HG03280 (cell line): ENCODE results near the gene UNC93A.
"Not testable (repeated sequence)": the region's sequence is repeated elsewhere in the genome, so short reads cannot be mapped to it uniquely, and the experiment has no call there.

Experiments used
- ATAC-seq: cut with Tn5 transposase; IDR thresholded peaks from one replicate; pipeline ENCODE4 v1.9.1; 2021; ENCODE audit warnings: mild to moderate bottlenecking, moderate library complexity; ENCODE audit not compliant: unreplicated experiment

Gene UNC93A

DNA sequence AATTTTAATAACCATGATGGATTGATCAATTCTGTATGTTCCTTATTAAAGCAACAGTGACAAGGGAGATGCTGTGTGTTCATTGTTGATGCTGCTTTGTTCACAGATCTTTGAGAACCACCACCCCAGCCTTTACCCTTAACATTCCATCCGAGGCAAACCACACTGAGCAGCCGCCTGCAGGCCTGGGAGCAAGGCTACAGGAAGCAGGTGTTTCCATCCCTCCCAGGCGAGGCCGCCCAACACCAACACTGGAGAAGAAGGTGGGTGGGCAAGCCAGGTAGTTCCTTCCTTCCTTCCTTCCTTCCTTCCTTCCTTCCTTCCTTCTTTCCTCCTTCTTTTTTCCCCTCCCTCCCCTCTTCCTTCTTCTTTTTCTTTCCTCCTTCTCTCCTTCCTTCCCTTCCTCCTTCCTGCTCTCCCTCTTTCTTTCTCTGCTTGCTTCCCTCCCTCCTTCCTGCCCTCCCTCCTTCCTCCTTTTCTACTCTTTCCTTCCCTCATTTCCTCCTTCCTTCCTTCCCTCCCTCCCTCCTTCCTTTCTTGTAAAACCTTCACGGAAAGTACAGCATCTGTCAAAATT is 47.5 kb downstream of the UNC93A start:
- no peak for ATAC-seq

DNA sequence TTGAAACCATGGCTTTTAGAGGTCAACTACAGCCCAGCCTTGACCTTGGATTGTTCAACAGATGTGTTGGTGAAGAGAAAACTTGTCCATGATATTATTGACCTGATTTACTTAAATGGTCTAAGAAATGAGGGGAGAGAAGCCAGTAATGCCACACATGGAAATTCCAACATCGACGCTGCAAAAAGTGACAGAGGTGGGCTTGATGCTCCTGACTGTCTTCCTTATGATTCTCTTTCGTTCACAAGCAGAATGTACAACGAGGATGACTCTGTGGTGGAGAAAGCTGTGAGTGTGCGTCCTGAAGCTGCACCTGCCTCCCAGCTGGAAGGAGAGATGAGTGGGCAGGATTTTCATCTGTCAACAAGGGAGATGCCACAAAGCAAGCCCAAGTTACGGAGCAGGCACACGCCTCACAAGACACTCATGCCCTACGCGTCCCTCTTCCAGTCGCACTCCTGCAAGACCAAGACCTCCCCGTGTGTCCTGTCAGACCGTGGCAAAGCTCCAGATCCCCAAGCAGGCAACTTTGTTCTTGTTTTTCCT is 50.0 kb downstream of the UNC93A start:
- ATAC-seq, result no peak

DNA sequence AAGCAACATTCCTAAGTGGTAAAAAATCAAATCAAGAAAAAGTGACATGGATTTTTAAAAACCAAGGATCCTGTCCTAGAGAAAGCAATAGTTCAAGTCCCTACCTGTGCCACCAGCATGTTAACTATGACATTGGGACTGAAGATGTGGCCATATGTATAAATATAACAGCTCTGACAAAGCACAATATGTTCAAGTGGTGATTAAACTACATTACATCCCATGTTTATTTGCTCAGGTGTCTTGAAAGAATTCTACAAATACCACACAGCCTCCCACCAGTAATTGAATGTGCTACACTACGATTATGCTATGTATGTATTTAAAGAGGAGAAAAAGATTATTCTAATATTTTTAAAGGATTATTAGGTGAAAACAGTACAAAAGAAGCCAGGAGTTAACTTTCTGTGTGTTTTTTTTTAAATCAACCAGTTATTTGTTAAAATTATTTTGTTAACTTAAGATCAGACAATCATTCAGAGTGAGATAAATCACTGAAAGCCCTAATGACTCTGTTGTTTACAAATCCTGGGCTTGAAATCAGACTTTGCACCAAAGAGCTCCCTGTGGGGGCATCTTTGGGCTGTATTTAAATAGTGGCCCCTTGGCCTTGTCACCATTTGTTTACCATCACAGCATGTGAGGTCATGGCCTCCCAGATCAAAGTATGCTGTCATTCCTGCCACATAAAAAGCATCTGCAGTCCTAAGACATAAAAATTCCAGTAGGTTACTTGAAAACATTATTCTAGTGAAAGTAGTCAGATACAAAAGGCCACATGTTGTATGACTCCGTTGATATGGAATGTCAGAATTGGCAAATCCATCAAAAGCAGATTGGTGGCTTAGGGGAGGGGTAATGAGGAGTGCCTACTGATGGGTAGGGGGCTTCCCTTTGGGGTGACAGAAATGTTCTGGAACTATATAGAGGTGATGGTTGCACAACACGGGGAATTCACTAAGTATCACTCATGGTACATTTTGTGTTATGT is 50.8 kb downstream of the UNC93A start:
- ATAC-seq, result no peak

DNA sequence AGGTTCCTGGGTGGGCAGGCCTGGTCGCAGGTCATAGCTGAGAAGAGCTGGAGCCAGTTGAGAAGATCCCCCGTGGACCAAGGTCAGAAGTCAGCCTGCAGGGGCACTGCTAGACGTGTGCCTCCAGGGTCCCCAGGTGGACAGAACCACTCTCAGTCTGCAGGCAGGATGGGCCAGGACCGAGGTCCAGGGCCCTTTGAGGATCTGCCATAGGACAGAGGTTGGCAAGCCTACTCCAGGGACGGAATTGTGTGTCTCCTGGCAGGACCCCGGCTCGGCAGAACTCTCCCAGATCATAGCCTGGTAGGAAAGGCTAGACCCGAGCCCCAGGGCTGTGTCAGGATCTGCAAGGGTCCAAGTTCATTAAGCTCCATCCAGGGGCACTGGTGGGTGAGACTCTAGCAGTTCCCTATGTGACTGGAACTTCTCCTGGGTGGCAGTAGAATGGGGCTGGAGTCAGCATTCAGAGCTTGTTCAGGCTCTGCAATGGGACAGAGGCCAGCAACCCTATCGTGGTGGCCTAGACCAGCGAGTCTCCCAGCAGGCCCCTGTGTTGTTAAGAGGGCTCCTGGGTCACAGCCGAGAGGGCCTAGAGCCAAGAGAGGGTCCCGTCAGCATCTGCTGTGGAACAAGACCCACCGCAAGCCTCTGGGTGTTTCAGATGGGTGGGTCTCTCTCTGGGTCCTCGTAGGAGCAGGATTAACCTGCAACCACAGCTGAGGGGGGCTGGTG is 51.9 kb downstream of the UNC93A start:
- ATAC-seq, result no peak

DNA sequence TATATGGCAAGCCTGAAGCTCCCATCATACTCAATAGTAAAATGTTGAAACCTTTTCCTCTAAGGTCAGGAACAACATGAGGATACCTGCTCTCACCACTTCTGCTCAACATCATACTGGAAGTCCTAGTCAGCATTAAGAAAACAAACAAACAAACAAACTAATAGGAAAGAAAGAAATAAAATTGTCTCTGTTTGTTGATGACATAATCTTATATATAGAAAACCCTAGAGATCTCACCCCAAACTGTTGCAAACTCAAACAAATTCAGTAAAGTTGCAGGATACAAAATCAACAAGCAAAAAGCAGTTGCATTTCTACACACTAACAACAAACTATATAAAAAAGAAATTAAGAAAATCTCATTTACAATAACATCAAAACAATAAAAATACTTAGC is 54.2 kb downstream of the UNC93A start:
- no peak for ATAC-seq

DNA sequence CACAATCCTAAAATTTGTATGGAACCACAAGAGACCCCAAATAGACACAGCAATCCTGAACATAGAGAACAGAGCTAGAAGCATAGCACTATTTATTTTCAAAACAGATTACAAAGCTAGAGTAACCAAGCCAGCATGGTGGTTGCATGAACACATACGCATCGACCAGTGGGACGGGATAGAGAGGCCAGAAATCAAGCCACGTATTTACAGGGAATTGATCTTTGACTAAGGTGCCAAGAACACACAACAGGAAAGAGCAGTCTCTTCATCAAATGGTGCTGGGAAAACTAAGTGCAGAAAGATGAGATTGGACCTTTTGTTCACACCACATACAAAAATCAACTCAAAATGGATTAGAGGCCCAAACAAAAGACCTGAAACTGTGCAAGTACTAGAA is 54.8 kb downstream of the UNC93A start:
- ATAC-seq, result no peak

DNA sequence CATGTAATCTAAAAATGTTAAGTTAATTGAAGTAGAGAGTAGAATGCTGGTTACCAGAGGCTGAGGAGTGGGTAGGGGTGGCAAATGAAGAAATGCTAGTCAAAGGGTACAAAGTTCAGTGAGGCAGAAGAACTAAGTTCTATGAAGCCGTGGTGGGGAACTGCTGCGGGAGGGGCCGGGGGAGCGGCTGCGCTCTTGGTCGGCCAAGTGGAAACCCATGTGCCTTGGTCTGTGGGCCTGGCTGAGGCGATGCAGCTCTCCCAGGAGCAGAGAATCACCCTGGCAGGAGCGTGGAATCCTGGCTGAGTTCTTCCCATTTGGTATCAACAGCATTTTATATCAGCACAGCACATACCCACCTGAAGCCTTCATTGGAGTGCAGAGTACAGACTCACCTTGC is 56.1 kb downstream of the UNC93A start:
- ATAC-seq, result no peak

DNA sequence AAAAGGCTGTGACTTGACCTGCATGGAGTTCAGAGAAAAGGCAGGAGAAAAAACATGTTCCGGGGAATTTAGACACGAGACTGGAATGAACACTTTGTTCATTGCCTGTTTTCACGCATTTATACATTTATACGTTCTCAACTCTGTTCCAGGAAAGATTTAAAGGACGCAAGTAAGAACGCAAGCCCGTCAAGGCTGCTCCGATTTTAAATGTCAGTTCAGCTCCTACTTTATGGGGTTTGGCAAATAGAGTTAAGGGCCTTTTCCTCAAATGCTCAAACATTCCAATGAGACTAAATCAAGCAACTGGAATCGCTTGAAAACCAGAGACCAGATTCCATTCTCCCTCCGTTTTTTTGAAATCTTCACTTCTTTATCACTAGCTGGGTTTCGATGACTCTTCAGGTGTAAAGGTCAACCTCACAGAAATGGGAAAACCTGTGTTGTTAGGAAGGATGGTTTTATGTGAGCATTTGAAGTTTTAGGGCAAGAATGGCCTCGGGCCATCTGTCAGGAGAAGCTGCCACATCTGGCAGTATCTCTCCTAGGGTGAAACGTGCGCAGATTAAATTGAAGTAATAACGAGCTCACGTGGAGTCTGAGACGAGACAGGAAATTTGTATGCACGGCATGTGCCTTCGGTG is 58.6 kb downstream of the UNC93A start:
- no peak for ATAC-seq

DNA sequence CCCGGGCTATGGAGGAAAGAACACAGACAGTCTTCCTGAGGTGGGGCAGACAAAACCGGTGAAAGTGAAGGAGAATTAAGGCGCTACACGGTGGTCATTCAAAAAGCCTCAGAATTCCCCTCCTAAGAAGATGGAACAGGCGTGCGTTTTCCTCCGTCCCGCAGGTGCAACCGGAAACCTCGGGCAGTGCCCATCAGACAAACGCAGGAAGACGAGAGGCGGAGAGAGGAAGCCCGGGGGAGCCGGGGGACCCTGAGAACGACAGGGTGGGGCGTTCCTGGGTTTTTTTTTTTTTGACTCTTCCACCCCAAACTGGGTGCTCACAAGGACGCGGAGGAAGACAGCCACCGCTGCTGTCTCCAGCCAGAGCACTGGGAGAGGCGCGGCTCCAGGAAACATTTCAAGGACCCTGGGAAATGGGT is 59.2 kb downstream of the UNC93A start:
- no peak for ATAC-seq

DNA sequence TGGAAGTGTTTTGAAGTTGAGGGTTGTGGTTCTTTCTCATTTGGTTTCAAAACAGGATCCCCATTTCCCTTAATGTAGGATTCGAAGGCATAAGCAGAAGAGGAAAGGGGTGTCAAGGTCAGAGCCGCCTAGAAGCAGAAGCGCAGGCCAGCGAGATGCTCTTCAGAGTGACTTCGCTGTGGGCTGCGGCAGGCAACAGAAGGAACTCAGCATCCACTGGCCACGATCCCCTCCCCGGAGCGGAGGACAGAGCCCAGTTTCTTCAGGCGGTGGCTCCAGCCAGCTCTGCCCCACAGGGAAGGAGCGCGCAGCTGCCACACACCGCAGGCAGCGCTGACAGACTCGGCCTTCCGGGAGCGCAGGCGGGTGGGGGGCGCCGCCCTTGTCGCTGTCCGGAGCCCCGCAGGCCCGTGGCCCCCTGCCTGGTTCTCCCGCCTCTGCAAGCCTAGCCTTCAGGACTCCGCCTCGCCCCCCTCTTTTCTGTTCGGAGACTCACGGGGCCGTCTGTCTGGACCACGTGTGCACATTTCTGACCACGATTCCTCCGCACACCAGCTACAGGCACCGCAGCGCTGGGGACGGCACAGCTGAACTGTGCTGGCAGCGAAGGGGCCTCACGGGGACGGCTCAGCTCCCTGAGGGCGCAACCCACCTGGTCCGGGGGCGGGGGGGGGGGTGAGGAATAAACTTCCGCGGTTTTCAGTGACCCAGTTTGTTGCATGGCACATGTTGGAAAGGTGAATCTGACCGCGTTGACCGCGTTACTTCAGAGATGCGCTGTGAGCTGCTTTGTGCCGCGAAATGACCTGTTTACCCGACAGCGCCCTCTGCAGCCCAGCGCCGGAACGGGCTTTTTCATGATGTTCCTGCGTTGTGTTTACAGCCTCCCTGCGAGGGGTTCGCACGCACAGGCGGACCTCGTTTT is 59.9 kb downstream of the UNC93A start:
- peak; percentile 83 for ATAC-seq

DNA sequence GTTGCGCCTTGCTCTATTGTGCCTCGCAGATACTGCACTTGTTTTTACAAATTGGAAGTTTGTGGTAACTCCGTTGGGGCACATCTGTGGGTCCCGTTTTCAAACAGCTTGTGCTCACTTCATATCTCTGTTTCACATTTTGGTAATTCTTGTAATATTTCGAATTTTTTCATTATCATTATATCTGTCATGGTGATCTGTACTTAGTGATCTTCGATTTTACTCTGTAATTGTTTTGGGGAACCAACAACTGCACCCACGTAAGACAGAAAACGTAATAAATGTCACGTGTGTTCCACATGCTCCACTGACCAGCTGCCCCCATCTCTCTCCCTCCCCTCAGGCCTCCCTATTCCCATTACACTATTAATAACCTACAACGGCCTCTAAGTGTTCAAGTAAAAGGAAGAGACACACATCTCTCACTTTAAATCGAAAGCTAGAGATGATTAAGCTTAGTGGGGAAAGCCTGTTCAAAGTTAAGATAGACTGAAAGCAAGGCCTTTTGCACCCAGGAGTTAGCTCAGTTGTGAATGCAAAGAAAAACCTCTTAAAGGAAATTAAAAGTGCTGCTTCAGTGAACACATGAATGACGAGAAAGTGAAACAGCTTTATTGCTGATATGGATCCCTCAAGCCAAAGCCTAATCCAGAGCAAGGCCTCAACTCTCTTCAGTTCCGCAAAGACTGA is 60.7 kb downstream of the UNC93A start:
- ATAC-seq, result peak; percentile 5

DNA sequence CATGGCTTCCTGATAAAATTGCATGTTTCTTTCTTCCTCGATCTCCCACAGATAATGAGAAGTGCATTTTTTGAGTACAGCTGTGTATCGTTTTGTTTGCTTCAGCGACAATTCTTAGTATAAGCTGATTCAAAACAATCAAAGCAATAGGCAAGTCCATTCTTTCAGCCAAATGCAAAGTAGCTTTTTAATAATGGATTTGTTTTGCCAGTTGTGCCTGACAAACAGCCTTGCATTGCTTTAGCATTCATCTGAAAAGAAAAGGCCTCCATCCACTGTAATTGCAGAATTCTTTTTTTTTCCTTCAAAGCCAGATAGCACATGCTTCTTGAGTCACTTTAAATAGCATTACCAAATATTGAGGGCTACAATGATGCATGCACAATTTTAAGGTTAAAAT is 65.8 kb downstream of the UNC93A start:
- no peak for ATAC-seq

DNA sequence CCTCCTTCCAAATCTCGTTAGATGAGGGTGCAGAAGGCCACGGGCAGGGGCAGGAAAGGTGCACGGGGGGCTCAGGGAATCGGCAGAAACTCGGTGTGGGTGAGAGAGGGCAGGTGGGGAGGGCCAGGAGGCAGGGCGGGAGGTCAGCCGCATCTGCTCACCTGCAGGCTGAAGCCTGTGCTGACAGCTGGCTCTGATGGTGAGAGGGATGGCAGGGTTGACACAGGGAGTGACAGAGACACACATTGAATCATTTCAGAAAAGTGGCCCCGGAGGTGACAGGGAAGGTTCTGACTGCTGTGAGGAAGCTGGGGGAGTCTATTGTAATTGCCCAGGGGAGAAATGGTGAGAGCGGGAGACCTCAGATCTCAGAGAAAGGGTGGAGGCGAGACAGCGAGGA is 67.3 kb downstream of the UNC93A start:
- not testable (repeated sequence) for ATAC-seq

DNA sequence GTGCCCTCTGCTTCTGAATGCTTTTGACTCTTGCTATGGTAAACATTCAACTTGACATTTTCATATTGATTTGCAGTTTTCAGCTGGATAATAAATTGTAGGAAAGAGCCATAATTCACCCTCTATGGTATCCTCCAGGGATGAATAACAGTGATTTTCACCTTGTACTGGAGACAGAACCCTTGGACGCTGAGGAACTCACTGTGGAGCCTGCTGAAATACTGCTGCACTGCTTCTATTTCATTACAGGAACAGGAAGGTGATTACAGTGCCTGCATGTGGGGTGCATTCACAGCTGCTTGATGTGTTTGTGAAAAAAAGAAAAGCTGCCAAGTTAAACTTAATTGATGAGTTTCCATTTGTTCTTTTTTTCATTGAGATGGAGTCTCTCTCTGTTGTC is 70.1 kb downstream of the UNC93A start:
- not testable (repeated sequence) for ATAC-seq
